Uterus (tissue), 2 donors: ENCODE results near the gene PROM1.

Experiments
- POLR2A ChIP-seq, 2 donors: fragments of 450-650 bp; IDR thresholded peaks; one replicate each; pipeline ENCODE4 v1.6.1; 2016; ENCODE audit warnings: antibody characterized with exemption in 2 of 2, mild to moderate bottlenecking in 1 of 2, moderate library complexity in 1 of 2
- TF ChIP-seq, protein P1 (sequence below), 4 experiments: fragments of 200-600 bp in 2 of 4; fragments of 450-650 bp in 2 of 4; sonication (generic) in 2 of 4; IDR thresholded peaks; one replicate each; pipeline ENCODE4 v1.5.1; 2016 to 2019; ENCODE audit warnings: antibody characterized with exemption in 4 of 4, mild to moderate bottlenecking in 2 of 4, moderate library complexity in 1 of 4

DNA sequence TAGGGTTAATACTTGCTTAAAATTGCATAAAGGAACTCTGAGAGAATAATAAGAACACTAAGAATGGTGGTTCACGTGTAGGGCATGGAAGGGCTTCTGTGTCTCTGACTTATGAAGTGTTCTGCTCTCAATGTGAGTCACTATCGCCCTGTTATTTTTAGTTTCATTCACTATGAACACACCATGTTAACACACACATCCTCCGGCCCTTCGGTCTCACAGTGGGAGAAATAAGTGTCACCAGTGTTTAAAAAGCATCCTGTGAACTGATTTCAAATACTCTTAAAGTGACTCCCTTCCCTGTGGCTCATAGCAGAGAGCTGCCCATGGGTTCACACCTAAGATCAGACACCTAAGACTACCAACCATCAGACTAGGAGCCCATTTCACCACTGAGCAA is 87.0 kb downstream of the PROM1 start:
- TF ChIP-seq, protein P1, sequence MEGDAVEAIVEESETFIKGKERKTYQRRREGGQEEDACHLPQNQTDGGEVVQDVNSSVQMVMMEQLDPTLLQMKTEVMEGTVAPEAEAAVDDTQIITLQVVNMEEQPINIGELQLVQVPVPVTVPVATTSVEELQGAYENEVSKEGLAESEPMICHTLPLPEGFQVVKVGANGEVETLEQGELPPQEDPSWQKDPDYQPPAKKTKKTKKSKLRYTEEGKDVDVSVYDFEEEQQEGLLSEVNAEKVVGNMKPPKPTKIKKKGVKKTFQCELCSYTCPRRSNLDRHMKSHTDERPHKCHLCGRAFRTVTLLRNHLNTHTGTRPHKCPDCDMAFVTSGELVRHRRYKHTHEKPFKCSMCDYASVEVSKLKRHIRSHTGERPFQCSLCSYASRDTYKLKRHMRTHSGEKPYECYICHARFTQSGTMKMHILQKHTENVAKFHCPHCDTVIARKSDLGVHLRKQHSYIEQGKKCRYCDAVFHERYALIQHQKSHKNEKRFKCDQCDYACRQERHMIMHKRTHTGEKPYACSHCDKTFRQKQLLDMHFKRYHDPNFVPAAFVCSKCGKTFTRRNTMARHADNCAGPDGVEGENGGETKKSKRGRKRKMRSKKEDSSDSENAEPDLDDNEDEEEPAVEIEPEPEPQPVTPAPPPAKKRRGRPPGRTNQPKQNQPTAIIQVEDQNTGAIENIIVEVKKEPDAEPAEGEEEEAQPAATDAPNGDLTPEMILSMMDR (IDR thresholded peaks at IDR 0.05): no peak
- TF ChIP-seq POLR2A (IDR thresholded peaks at IDR 0.05): no peak
